ENCODE data around the gene TPTE2. TPM values are rescaled to one million over a fixed set of nuclear protein-coding genes. Genes with fewer than 3 reads are reported as not detected.
A peak's percentile ranks its signal among the peaks of the same experiment; 100 is the strongest.
"Not testable (repeated sequence)": the region's sequence is repeated elsewhere in the genome, so short reads cannot be mapped to it uniquely, and the experiment has no call there.

Gene TPTE2
- total RNA-seq (not detected in 2 replicates), polyA plus RNA-seq (not detected in 2 replicates), polyA minus RNA-seq (ENCODE audit: low replicate concordance) (not detected in 2 replicates)
- polyA plus RNA-seq (2012) = not detected in 2 replicates

DNA sequence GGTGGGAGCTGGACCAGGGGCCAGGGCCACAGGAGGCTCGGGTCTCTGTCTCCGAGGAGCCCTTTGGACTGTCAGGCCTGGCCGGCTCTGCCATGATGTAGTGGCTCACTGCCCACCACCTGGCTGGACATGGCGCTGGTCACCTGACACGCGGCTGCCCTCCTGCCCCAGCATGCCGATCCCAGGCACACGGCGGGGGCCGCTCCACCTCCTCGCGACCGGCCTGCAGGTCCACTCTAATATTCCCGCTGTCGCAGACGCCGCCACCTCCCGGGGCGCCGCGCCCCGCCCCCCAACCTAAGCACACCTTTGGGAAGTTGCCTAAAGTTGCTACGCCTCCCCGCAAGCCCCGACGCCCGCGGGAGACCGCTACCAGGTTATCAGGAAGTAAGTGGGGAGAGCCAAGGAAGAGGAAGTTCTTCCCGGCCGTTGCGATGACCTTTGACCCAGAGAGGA is at the start of gene TPTE2:
Gene TPTE2 (minus strand): TSS at position 406 of the 456 bp plus-strand sequence. CDS start 58,298 bp downstream, outside the sequence.
- H3K4me2 ChIP-seq (ENCODE audit: extremely low read depth, insufficient read depth, low read length); H2AFZ ChIP-seq (ENCODE audit: low read length); H3K79me2 ChIP-seq (ENCODE audit: control insufficient read depth, insufficient read depth, low read length); H3K27me3 ChIP-seq (ENCODE audit: control insufficient read depth, insufficient read depth, low read length); H3K4me3 ChIP-seq (replicated peaks in 1 of 4; ENCODE audit: control extremely low read depth in 1 of 4, insufficient read depth in 1 of 4, low read depth in 3 of 4, low read length in 4 of 4); H3K27ac ChIP-seq (ENCODE audit: insufficient read depth, low read length); H3K36me3 ChIP-seq (ENCODE audit: control insufficient read depth, insufficient read depth, low read length); H3K9ac ChIP-seq (ENCODE audit: insufficient read depth, low read length); H3K4me1 ChIP-seq (ENCODE audit: control insufficient read depth, extremely low read depth, insufficient read depth, low read length); H4K20me1 ChIP-seq (ENCODE audit: control insufficient read depth, extremely low read depth, insufficient read depth, low read length); H3K9me3 ChIP-seq (ENCODE audit: control insufficient read depth, insufficient read depth, low read depth, low read length); DNase-seq (ENCODE audit: low read depth in 2 of 2): not testable (repeated sequence)

DNA sequence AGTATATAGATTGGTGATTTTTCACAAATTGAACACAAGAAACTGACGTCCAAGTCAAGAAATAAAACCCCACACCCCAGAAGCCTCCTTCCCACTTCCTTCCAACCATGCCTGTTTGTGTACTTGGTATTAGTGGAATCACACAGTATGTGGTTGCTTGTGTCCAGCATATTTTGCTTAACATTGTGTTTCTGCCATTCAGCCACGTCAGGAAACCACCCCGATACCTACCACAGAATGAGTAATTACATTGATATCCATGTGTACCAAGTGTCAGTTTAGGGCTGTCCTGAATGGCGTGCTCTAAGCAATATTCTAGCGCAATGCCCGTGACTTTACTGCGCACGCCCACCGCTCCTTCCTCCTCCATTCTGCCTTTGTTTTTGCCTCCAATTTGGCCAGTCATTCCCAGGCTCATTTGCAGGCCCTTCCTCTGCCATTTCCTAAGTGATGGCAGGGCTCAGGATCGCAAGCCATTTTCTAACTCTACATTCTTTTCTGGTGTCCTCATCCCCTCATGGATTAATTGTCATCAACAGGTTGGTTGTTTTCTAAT is 46.3 kb upstream of the TPTE2 start:
- TF ChIP-seq, protein P1, sequence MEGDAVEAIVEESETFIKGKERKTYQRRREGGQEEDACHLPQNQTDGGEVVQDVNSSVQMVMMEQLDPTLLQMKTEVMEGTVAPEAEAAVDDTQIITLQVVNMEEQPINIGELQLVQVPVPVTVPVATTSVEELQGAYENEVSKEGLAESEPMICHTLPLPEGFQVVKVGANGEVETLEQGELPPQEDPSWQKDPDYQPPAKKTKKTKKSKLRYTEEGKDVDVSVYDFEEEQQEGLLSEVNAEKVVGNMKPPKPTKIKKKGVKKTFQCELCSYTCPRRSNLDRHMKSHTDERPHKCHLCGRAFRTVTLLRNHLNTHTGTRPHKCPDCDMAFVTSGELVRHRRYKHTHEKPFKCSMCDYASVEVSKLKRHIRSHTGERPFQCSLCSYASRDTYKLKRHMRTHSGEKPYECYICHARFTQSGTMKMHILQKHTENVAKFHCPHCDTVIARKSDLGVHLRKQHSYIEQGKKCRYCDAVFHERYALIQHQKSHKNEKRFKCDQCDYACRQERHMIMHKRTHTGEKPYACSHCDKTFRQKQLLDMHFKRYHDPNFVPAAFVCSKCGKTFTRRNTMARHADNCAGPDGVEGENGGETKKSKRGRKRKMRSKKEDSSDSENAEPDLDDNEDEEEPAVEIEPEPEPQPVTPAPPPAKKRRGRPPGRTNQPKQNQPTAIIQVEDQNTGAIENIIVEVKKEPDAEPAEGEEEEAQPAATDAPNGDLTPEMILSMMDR (conservative IDR thresholded peaks at IDR 0.05 in 1 of 2, IDR thresholded peaks at IDR 0.05 in 1 of 2; ENCODE audit: low read depth in 1 of 2, low read length in 2 of 2) = no peak
- no peak for TF ChIP-seq EZH2 (IDR thresholded peaks at IDR 0.05; ENCODE audit: low read length, missing control alignments)
- Histone ChIP-seq H3K4me1 (ENCODE audit: control insufficient read depth, extremely low read depth, insufficient read depth, low read length) (no peaks in the 10 kb centered on the region), H3K27me3 (ENCODE audit: control insufficient read depth, insufficient read depth, low read length) (no peaks in the 10 kb centered on the region), H3K9ac (ENCODE audit: insufficient read depth, low read length) (no peak overlapping the region), H3K27ac (ENCODE audit: insufficient read depth, low read length) (no peak overlapping the region), H3K79me2 (ENCODE audit: control insufficient read depth, insufficient read depth, low read length) (peaks cover 2% of the 10 kb centered on the region), H3K9me3 (ENCODE audit: control insufficient read depth, insufficient read depth, low read depth, low read length) (no peaks in the 10 kb centered on the region), H3K36me3 (ENCODE audit: control insufficient read depth, insufficient read depth, low read length) (no peaks in the 10 kb centered on the region), H2AFZ (ENCODE audit: low read length) (no peak overlapping the region), H3K4me3 (replicated peaks in 1 of 4; ENCODE audit: control extremely low read depth in 1 of 4, insufficient read depth in 1 of 4, low read depth in 3 of 4, low read length in 4 of 4) (no peak overlapping the region), H3K4me2 (ENCODE audit: extremely low read depth, insufficient read depth, low read length) (no peak overlapping the region), H4K20me1 (ENCODE audit: control insufficient read depth, extremely low read depth, insufficient read depth, low read length) (no peaks in the 10 kb centered on the region)
- DNase-seq (ENCODE audit: low read depth in 2 of 2) = peak in 1 of 2 donors; percentile 35

DNA sequence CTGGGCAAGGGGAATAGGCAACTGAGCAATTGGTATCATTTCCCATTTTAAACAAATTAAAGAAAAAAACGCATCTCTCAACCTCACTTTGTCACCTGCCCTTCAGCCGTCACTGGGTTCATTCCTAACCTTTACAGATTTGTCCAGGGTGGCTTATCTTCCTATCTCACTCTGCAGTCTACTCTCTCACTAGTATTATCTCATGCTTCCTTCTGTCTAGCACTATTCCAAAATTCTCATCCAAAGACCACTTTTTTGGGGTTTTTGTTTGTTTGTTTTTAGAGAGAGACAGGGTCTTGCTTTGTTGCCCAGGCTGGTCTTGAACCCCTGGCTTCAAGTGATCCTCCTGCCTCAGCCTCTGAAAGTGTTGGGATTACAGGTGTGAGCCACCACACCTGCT is 45.4 kb upstream of the TPTE2 start:
- Histone ChIP-seq H3K27me3 (ENCODE audit: control insufficient read depth, insufficient read depth, low read length) (no peaks in the 10 kb centered on the region), H4K20me1 (ENCODE audit: control insufficient read depth, extremely low read depth, insufficient read depth, low read length) (no peaks in the 10 kb centered on the region), H3K36me3 (ENCODE audit: control insufficient read depth, insufficient read depth, low read length) (no peaks in the 10 kb centered on the region), H3K27ac (ENCODE audit: insufficient read depth, low read length) (no peak overlapping the region), H3K4me1 (ENCODE audit: control insufficient read depth, extremely low read depth, insufficient read depth, low read length) (no peaks in the 10 kb centered on the region), H3K79me2 (ENCODE audit: control insufficient read depth, insufficient read depth, low read length) (peaks cover 2% of the 10 kb centered on the region), H3K9ac (ENCODE audit: insufficient read depth, low read length) (no peak overlapping the region), H2AFZ (ENCODE audit: low read length) (no peak overlapping the region), H3K4me3 (replicated peaks in 1 of 4; ENCODE audit: control extremely low read depth in 1 of 4, insufficient read depth in 1 of 4, low read depth in 3 of 4, low read length in 4 of 4) (no peak overlapping the region), H3K9me3 (ENCODE audit: control insufficient read depth, insufficient read depth, low read depth, low read length) (no peaks in the 10 kb centered on the region), H3K4me2 (ENCODE audit: extremely low read depth, insufficient read depth, low read length) (no peak overlapping the region)
- no peak for TF ChIP-seq EZH2 (IDR thresholded peaks at IDR 0.05; ENCODE audit: low read length, missing control alignments)
- TF ChIP-seq, protein P1 (conservative IDR thresholded peaks at IDR 0.05 in 1 of 2, IDR thresholded peaks at IDR 0.05 in 1 of 2; ENCODE audit: low read depth in 1 of 2, low read length in 2 of 2) = no peak
- no peak for DNase-seq (ENCODE audit: low read depth in 2 of 2)

Data from fibroblast of lung (primary cell).